ENCODE data around the gene KLHL35. TPM values are rescaled to one million over a fixed set of nuclear protein-coding genes. Genes with fewer than 3 reads are reported as not detected.

The KLHL35 gene
- total and polyA plus RNA-seq, 2 of the 4 experiments (the other 2 are of a cell fraction) = 1.6 to 3.3 TPM

- H3K4me1 ChIP-seq (ENCODE audit: control insufficient read depth, insufficient read depth, low read length) = peaks cover 22% of the 10 kb centered on the region
- peak overlapping the region; percentile 66 for H3K14ac ChIP-seq (replicated peaks; ENCODE audit: low read depth, low read length)
- peak overlapping the region; percentile 77 for H3K4ac ChIP-seq (ENCODE audit: low read depth, low read length)
- peak; percentile 52 for DNase-seq
- H2BK120ac ChIP-seq (ENCODE audit: low read depth, low read length) = peak overlapping the region; percentile 63
- H2BK15ac ChIP-seq (ENCODE audit: low read depth, low read length) = peak overlapping the region; percentile 53; the same call in 2 of the 3 replicates
- no peak overlapping the region for H3K4me2 ChIP-seq (ENCODE audit: low read depth, low read length)
- dilution Hi-C loops (cut with HindIII; ENCODE audit: low sequenced_read_pairs, unreplicated experiment) = no loop called here
- no peaks in the 10 kb centered on the region for H3K9me3 ChIP-seq (ENCODE audit: control insufficient read depth, insufficient read depth, low read length)
- H3K27ac ChIP-seq (ENCODE audit: insufficient read depth, low read length) = no peak overlapping the region
- no peaks in the 10 kb centered on the region for H3K36me3 ChIP-seq (ENCODE audit: control insufficient read depth, insufficient read depth, low read length)
- TF ChIP-seq BHLHE40 (IDR thresholded peaks at IDR 0.05; ENCODE audit: low read depth, low read length) (no peak), SMC3 (IDR thresholded peaks at IDR 0.05; ENCODE audit: low read depth, low read length) (no peak), RFX5 (IDR thresholded peaks at IDR 0.05; ENCODE audit: low read depth, low read length) (no peak), MAZ (IDR thresholded peaks at IDR 0.05; ENCODE audit: borderline replicate concordance, low read depth, low read length) (peak; percentile 59; the same call in 1 of the 2 replicates)
- in situ Hi-C loops (cut with MboI; ENCODE audit: low sequenced_read_pairs) = no loop called here
- peak overlapping the region; percentile 17 for H3K18ac ChIP-seq (ENCODE audit: low read depth, low read length)
- H2AK9ac ChIP-seq (replicated peaks; ENCODE audit: low read depth, low read length, poor library complexity) = peak overlapping the region; percentile 89
- 94% methylated on average over 6 of the region's 11 CpGs; no CpG with 5 or more reads in 1 of the 2 experiments for WGBS, 2 experiments (ENCODE audit: extremely low coverage in 2 of 2, insufficient read length in 1 of 2)
- H3K9me1 ChIP-seq (ENCODE audit: insufficient read depth, low read length) = 0 out of 2 replicates have a peak, but pooled peaks cover 10% of the 10 kb centered on the region
- no peak overlapping the region for H3K9ac ChIP-seq (ENCODE audit: low read depth, low read length)
- ChIA-PET CTCF (no interaction called here), POLR2A (ENCODE audit: unreplicated experiment) (no interaction called here)
- H3K56ac ChIP-seq (ENCODE audit: extremely low read depth, insufficient read depth, low read length) = no peak overlapping the region
- H4K8ac ChIP-seq (ENCODE audit: low read depth in 2 of 2, low read length in 2 of 2) = peak overlapping the region; percentile 19 to 68; a peak in 3 of 4 replicates
- peak overlapping the region; percentile 57 for H4K91ac ChIP-seq (ENCODE audit: insufficient read depth, low read depth, low read length)
- ATAC-seq (ENCODE audit: low read depth) = peak; percentile 78
- no peak overlapping the region for H3K4me3 ChIP-seq (ENCODE audit: insufficient read depth, low read depth, low read length)
- no peak overlapping the region for H2BK5ac ChIP-seq (ENCODE audit: low read depth, low read length, poor library complexity, severe bottlenecking)
- peak overlapping the region; percentile 73 for H2AK5ac ChIP-seq (ENCODE audit: low read depth, low read length)
- peak overlapping the region; percentile 64 for H2BK20ac ChIP-seq (ENCODE audit: low read depth, low read length)
- H3K27me3 ChIP-seq (ENCODE audit: control insufficient read depth, insufficient read depth, low read length) = no peaks in the 10 kb centered on the region
- H4K5ac ChIP-seq (ENCODE audit: low read depth, low read length) = peak overlapping the region; percentile 40
- peak overlapping the region; percentile 74 for H2AFZ ChIP-seq (replicated peaks; ENCODE audit: low read length, poor library complexity)
- H3K23ac ChIP-seq (ENCODE audit: low read depth, low read length) = peak overlapping the region; percentile 41; the same call in 1 of the 2 replicates
- BruUV-seq (replicated peaks) = no TSS peak
- H3K79me1 ChIP-seq (ENCODE audit: low read depth in 1 of 2, low read length in 2 of 2) = no peaks in the 10 kb centered on the region
- no peaks in the 10 kb centered on the region for H4K20me1 ChIP-seq (ENCODE audit: insufficient read depth, low read length)
- intact Hi-C loops (cut with micrococcal nuclease) = loop anchor here (5.0 kb wide), 1 partner anchor 51 kb away; no protein-coding TSS in a partner anchor
These were observed 32.9 kb upstream of the KLHL35 start for GRCh38 chr11:75465701-75466531.

Data from IMR-90 (cell line).